Chondrocyte (in vitro differentiated cells): Measurements from ENCODE around the gene GABPB2. TPM values are rescaled to one million over a fixed set of nuclear protein-coding genes. Genes with fewer than 3 reads are reported as not detected.

Experiments used
- DNase-seq: peaks from one replicate; pipeline ENCODE4 v3.0.0; 2021; ENCODE audit warnings: mixed read lengths, low spot score
- H3K27ac Mint-ChIP-seq: one replicate; pipeline ENCODE4 v1.8.0; 2021; ENCODE audit warnings: mild to moderate bottlenecking, moderate library complexity, mixed read lengths; ENCODE audit not compliant: unreplicated experiment
- H3K27me3 Mint-ChIP-seq: 2 replicates; pipeline ENCODE4 v1.8.0; 2021; ENCODE audit warnings: low read depth, mixed read lengths
- H3K36me3 Mint-ChIP-seq: 2 replicates; pipeline ENCODE4 v1.8.0; 2021; ENCODE audit warnings: low read depth, mixed read lengths
- H3K4me1 Mint-ChIP-seq: 2 replicates; pipeline ENCODE4 v1.8.0; 2021; ENCODE audit warnings: low read depth, mild to moderate bottlenecking, mixed read lengths
- H3K4me3 Mint-ChIP-seq: one replicate; pipeline ENCODE4 v1.8.0; 2021; ENCODE audit warnings: mild to moderate bottlenecking, moderate library complexity, mixed read lengths; ENCODE audit not compliant: unreplicated experiment
- H3K9me3 Mint-ChIP-seq: 2 replicates; pipeline ENCODE4 v1.8.0; 2021; ENCODE audit warnings: low read depth, mixed read lengths
- total RNA-seq: library from RNA; stranded (reverse); gene quantifications from 3 replicates; pipeline ENCODE4 v1.2.1, GENCODE V29; 2021
- TF ChIP-seq, protein P1 (sequence below): fragments of 200-600 bp; sonication (generic); IDR thresholded peaks from 2 replicates; pipeline ENCODE4 v1.5.0; 2021; ENCODE audit warnings: antibody characterized with exemption, mild to moderate bottlenecking, moderate library complexity

The GABPB2 gene
- total RNA-seq, 1 donor from 2014 or later: 8.2 TPM

DNA sequence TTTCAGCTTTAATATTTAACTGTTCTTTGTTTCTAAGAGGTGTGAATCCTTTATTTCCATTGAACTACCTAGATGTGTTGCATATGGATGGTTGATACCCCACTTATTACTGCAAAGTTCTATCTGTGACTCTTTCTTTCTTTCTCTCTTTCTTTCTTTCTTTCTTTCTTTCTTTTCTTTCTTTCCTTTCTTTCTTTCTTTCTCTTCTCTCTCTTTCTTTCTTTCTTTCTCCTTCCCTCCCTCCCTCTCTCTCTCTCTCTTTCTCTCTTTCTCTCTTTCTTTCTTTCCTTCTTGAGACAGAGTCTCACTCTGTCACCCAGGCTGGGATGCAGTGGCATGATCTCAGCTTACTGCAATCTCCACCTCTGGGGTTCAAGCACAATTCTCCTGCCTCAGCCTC, 34.1 kb downstream of the GABPB2 start:
- no peak for DNase-seq
- no peak overlapping the region for H3K27ac Mint-ChIP-seq
- no peaks in the 10 kb centered on the region for H3K27me3 Mint-ChIP-seq
- TF ChIP-seq, protein P1, sequence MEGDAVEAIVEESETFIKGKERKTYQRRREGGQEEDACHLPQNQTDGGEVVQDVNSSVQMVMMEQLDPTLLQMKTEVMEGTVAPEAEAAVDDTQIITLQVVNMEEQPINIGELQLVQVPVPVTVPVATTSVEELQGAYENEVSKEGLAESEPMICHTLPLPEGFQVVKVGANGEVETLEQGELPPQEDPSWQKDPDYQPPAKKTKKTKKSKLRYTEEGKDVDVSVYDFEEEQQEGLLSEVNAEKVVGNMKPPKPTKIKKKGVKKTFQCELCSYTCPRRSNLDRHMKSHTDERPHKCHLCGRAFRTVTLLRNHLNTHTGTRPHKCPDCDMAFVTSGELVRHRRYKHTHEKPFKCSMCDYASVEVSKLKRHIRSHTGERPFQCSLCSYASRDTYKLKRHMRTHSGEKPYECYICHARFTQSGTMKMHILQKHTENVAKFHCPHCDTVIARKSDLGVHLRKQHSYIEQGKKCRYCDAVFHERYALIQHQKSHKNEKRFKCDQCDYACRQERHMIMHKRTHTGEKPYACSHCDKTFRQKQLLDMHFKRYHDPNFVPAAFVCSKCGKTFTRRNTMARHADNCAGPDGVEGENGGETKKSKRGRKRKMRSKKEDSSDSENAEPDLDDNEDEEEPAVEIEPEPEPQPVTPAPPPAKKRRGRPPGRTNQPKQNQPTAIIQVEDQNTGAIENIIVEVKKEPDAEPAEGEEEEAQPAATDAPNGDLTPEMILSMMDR: no peak
- H3K4me1 Mint-ChIP-seq: no peaks in the 10 kb centered on the region
- no peaks in the 10 kb centered on the region for H3K9me3 Mint-ChIP-seq
- H3K4me3 Mint-ChIP-seq: no peak overlapping the region
- no peaks in the 10 kb centered on the region for H3K36me3 Mint-ChIP-seq

DNA sequence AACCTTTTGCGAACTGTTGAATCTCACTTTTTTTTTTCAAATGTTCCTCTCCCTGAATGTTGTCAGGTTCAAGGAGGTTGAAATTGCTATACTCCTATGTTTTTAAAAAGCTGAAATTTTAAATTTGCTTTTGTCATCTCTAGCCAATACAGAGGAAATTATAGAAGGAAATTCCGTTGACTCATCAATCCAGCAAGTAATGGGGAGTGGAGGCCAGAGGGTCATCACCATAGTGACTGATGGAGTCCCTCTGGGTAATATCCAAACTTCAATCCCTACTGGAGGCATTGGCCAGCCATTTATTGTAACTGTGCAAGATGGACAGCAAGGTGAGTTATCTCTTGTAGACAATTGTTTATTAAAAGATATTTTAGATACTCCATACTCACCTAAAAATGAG, 36.3 kb downstream of the GABPB2 start:
- H3K4me1 Mint-ChIP-seq: no peaks in the 10 kb centered on the region
- TF ChIP-seq, protein P1: no peak
- no peaks in the 10 kb centered on the region for H3K9me3 Mint-ChIP-seq
- H3K4me3 Mint-ChIP-seq: no peak overlapping the region
- no peak overlapping the region for H3K27ac Mint-ChIP-seq
- peaks cover 1% of the 10 kb centered on the region for H3K36me3 Mint-ChIP-seq
- DNase-seq: no peak
- no peaks in the 10 kb centered on the region for H3K27me3 Mint-ChIP-seq

DNA sequence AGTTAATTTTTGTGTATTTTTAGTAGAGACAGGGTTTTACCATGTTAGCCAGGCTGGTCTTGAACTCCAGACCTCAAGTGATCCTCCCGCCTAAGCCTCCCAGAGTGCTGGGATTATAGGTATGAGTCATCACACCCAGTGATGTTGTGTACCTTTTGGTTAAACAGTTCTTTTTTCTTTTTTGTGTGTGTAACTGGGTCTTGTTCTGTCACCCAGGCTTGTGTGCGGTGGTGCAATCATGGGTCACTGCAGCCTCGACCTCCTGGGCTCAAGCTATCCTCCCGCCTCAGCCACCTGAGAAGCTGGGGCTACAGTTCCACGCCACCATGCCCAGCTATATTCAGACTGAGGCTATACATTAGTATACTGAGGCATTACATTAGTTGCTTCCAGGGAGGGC, 37.8 kb downstream of the GABPB2 start:
- H3K9me3 Mint-ChIP-seq: no peaks in the 10 kb centered on the region
- no peak overlapping the region for H3K4me3 Mint-ChIP-seq
- no peaks in the 10 kb centered on the region for H3K4me1 Mint-ChIP-seq
- TF ChIP-seq, protein P1: no peak
- DNase-seq: peak; percentile 42
- H3K36me3 Mint-ChIP-seq: peaks cover 1% of the 10 kb centered on the region
- no peak overlapping the region for H3K27ac Mint-ChIP-seq
- no peaks in the 10 kb centered on the region for H3K27me3 Mint-ChIP-seq

DNA sequence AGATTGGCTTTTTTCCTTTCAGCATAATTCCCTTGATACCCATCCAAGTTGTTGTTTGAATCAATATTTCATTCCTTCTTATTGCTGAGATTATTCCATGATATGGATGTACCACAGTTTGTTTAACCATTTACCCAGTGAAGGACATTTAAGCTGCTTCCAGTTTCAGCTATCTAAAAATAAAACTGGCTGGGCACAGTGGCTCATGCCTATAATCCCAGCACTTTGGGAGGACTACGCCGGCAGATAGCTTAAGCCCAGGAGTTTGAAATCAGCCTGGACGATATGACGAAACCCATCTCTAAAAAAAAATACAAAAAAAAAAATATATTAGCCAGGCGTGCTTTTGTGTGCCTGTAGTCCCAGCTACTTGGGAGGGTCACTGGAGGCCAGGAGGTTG, 43.3 kb downstream of the GABPB2 start:
- H3K4me1 Mint-ChIP-seq: no peaks in the 10 kb centered on the region
- H3K27me3 Mint-ChIP-seq: no peaks in the 10 kb centered on the region
- peaks cover 7% of the 10 kb centered on the region for H3K36me3 Mint-ChIP-seq
- peak; percentile 21 for DNase-seq
- H3K9me3 Mint-ChIP-seq: no peaks in the 10 kb centered on the region
- no peak overlapping the region for H3K4me3 Mint-ChIP-seq
- TF ChIP-seq, protein P1: no peak
- H3K27ac Mint-ChIP-seq: no peak overlapping the region

DNA sequence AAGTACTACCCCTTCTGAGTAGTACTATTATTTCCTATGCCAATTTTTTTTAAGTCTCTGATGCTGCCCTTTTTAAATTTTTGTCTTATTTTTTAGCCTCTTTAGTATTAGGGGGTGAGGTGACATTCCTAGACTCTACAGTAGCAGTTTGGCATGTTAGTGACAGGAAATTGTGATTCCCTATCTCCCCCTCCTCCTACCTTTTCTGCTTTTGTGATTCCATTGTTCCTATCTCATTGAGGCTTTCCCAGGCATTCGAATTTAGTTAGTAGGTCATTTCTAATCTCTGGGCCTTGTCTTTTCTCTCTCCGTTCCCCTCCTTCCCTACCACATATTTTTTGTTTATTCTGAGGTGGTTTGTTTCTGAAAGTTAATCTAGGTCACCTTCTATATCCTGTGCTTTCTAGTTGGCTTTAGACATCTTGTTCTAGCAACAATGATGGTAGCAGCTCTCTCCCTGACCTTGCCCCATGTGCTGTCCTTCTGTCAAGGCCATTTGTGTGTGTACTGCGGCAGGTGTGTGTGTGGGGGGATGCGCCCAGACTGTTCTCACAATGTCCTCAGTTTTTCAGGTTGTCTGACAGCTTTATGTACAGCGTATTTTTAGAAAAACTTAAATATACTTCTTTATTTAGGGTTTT, 54.3 kb downstream of the GABPB2 start:
- TF ChIP-seq, protein P1: no peak

More for the DNA sequence above, 54.3 kb downstream of the GABPB2 start:
- H3K36me3 Mint-ChIP-seq: peaks cover 2% of the 10 kb centered on the region
- no peak overlapping the region for H3K4me3 Mint-ChIP-seq
- peaks cover 4% of the 10 kb centered on the region for H3K4me1 Mint-ChIP-seq
- H3K27ac Mint-ChIP-seq: no peak overlapping the region
- no peaks in the 10 kb centered on the region for H3K9me3 Mint-ChIP-seq
- DNase-seq: no peak
- H3K27me3 Mint-ChIP-seq: no peaks in the 10 kb centered on the region
